MM.1S (cell line): Measurements from ENCODE around the gene ANXA6.

ENCODE experiments used
- DNase-seq: peaks from one replicate; pipeline ENCODE4 v3.0.0-alpha.2; 2015
- H2AFZ ChIP-seq: fragments of 300-600 bp; sonication (generic); 2 replicates; pipeline ENCODE4 v1.6.0; 2016; ENCODE audit warnings: antibody characterized with exemption, low read length
- H3F3A ChIP-seq: fragments of 300-600 bp; sonication (generic); 2 replicates; pipeline ENCODE4 v1.6.1; 2016; ENCODE audit warnings: mild to moderate bottlenecking, antibody characterized with exemption, low read length, moderate library complexity, mixed read lengths; ENCODE audit not compliant: insufficient read depth
- H3K27ac ChIP-seq: fragments of 300-600 bp; sonication (generic); 2 replicates; pipeline ENCODE4 v1.5.1; 2016; ENCODE audit warnings: mild to moderate bottlenecking, low read length
- H3K27me3 ChIP-seq: fragments of 300-600 bp; sonication (generic); replicated peaks from 2 replicates; pipeline ENCODE4 v1.6.0; 2016; ENCODE audit warnings: low read length; ENCODE audit not compliant: insufficient read depth
- H3K36me3 ChIP-seq: fragments of 300-600 bp; sonication (generic); replicated peaks from 2 replicates; pipeline ENCODE4 v1.6.1; 2016; ENCODE audit warnings: mild to moderate bottlenecking, low read length, mixed read lengths; ENCODE audit not compliant: insufficient read depth
- H3K4me1 ChIP-seq: fragments of 300-600 bp; sonication (generic); 2 replicates; pipeline ENCODE4 v1.6.1; 2016; ENCODE audit warnings: low read length, mixed read lengths
- H3K4me2 ChIP-seq: fragments of 300-600 bp; sonication (generic); 2 replicates; pipeline ENCODE4 v1.6.0; 2016; ENCODE audit warnings: low read depth, low read length
- H3K4me3 ChIP-seq: fragments of 300-600 bp; sonication (generic); 2 replicates; pipeline ENCODE4 v1.5.1; 2016; ENCODE audit warnings: low read length, mixed read lengths
- H3K79me2 ChIP-seq: fragments of 300-600 bp; sonication (generic); 2 replicates; pipeline ENCODE4 v1.6.1; 2016; ENCODE audit warnings: mixed run types, low read length, mixed read lengths
- H3K9ac ChIP-seq: fragments of 300-600 bp; sonication (generic); 2 replicates; pipeline ENCODE4 v1.6.1; 2016; ENCODE audit warnings: low read length, mixed read lengths
- H3K9me2 ChIP-seq: fragments of 300-600 bp; sonication (generic); replicated peaks from 2 replicates; pipeline ENCODE4 v1.6.1; 2016; ENCODE audit warnings: mild to moderate bottlenecking, low read length, mixed read lengths; ENCODE audit not compliant: insufficient read depth
- H3K9me3 ChIP-seq: fragments of 300-600 bp; sonication (generic); replicated peaks from 2 replicates; pipeline ENCODE4 v1.6.1; 2016; ENCODE audit warnings: mild to moderate bottlenecking, low read length, mixed read lengths; ENCODE audit not compliant: insufficient read depth
- H4K20me1 ChIP-seq: fragments of 300-600 bp; sonication (generic); 2 replicates; pipeline ENCODE4 v1.6.1; 2016; ENCODE audit warnings: mild to moderate bottlenecking, low read length, moderate library complexity, mixed read lengths; ENCODE audit not compliant: insufficient read depth
- EZH2 ChIP-seq: fragments of 300-600 bp; sonication (generic); optimal IDR thresholded peaks from 2 replicates; pipeline ENCODE3; 2017; ENCODE audit warnings: low read depth, mild to moderate bottlenecking, antibody characterized with exemption, low read length, mixed read lengths
- EZH2phosphoT487 ChIP-seq: fragments of 300-600 bp; sonication (generic); IDR thresholded peaks from 2 replicates; pipeline ENCODE4 v1.6.1; 2018; ENCODE audit warnings: antibody characterized with exemption, low read length
- TF ChIP-seq, protein P1 (sequence below): fragments of 300-600 bp; sonication (generic); IDR thresholded peaks from 2 replicates; pipeline ENCODE4 v1.5.1; 2016; ENCODE audit warnings: antibody characterized with exemption, low read length, mixed read lengths

ANXA6 gene

GRCh38 chr5:151141535-151141934 lies 16.0 kb downstream of the ANXA6 start:
- no peak overlapping the region for H2AFZ ChIP-seq
- no peaks in the 10 kb centered on the region for H3K9me2 ChIP-seq
- no peaks in the 10 kb centered on the region for H3K9me3 ChIP-seq
- no peak for TF ChIP-seq EZH2
- TF ChIP-seq EZH2phosphoT487: no peak
- TF ChIP-seq, protein P1, sequence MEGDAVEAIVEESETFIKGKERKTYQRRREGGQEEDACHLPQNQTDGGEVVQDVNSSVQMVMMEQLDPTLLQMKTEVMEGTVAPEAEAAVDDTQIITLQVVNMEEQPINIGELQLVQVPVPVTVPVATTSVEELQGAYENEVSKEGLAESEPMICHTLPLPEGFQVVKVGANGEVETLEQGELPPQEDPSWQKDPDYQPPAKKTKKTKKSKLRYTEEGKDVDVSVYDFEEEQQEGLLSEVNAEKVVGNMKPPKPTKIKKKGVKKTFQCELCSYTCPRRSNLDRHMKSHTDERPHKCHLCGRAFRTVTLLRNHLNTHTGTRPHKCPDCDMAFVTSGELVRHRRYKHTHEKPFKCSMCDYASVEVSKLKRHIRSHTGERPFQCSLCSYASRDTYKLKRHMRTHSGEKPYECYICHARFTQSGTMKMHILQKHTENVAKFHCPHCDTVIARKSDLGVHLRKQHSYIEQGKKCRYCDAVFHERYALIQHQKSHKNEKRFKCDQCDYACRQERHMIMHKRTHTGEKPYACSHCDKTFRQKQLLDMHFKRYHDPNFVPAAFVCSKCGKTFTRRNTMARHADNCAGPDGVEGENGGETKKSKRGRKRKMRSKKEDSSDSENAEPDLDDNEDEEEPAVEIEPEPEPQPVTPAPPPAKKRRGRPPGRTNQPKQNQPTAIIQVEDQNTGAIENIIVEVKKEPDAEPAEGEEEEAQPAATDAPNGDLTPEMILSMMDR: no peak
- no peaks in the 10 kb centered on the region for H4K20me1 ChIP-seq
- H3K27me3 ChIP-seq: no peaks in the 10 kb centered on the region
- H3K4me2 ChIP-seq: peak overlapping the region; percentile 97
- peaks cover 31% of the 10 kb centered on the region for H3F3A ChIP-seq
- peak overlapping the region; percentile 93 for H3K9ac ChIP-seq
- H3K79me2 ChIP-seq: peaks cover 100% of the 10 kb centered on the region
- peak overlapping the region; percentile 75 for H3K4me3 ChIP-seq
- peak; percentile 97 for DNase-seq
- peaks cover 16% of the 10 kb centered on the region for H3K36me3 ChIP-seq
- peak overlapping the region; percentile 86 for H3K27ac ChIP-seq
- peaks cover 88% of the 10 kb centered on the region for H3K4me1 ChIP-seq

DNA sequence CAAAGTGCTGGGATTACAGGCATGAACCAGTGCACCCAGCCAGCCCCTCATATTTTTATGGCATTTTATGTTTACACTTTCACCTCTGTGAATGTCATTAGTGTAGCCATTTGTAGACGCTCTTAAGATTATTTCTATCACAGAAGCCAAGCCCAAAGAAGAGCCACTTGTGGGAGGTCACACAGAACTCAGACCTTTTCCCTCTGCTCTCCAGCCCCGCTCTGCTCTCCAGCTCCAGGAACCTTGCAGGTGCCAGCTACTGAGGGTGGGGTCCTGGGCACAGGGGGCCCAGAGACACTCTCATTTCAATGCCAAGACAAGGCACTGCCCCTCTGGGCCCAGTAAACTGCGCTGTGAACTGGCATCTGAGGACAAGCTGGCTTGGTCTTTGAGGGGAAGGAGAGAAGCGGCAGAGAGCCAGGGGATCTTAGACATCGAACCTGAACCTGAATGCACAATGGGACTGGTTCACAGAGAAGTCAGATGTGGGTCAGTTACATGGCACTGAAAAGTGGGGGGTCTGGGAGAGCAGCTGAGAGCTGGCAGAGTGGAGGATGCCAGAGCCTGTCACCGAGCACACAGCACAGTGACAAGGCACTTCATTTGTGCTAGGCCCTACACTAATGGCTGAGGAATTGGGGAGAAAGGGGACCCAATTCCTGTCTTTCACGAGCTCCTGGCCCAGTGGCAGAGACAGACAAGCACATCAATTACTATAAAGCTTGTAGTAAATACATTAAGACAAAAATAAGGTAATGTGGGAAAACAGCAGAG lies 16.7 kb downstream of the ANXA6 start:
- peaks cover 88% of the 10 kb centered on the region for H3K4me1 ChIP-seq
- peaks cover 100% of the 10 kb centered on the region for H3K79me2 ChIP-seq
- peak overlapping the region; percentile 97 for H3K4me2 ChIP-seq
- H2AFZ ChIP-seq: no peak overlapping the region
- H3K9me2 ChIP-seq: no peaks in the 10 kb centered on the region
- H3K9me3 ChIP-seq: no peaks in the 10 kb centered on the region
- H3K36me3 ChIP-seq: peaks cover 21% of the 10 kb centered on the region
- H4K20me1 ChIP-seq: no peaks in the 10 kb centered on the region
- TF ChIP-seq, protein P1: no peak
- TF ChIP-seq EZH2phosphoT487 (no peak), EZH2 (no peak)
- peak overlapping the region; percentile 93 for H3K9ac ChIP-seq
- peak; percentile 33 for DNase-seq
- peak overlapping the region; percentile 75 for H3K4me3 ChIP-seq
- peaks cover 26% of the 10 kb centered on the region for H3F3A ChIP-seq
- H3K27me3 ChIP-seq: no peaks in the 10 kb centered on the region
- peak overlapping the region; percentile 86 for H3K27ac ChIP-seq

DNA sequence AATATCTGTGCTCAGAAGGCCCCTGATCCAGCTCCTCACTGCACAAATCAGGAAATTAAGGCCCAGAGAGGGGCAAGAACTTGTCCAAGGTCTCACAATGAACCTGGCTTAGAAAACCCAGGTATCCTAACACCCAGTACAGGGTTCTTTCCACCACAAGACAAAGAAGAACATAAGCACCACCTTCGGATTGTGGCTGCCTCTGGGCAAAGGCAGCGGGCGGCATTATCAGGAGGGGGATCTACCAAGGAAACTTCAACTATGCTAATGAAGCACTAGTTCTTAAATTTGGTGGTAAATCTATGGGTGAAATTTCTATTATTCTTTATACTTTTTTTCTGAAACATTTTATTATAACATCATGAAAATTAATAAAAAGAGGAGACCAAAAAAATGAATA lies 17.9 kb downstream of the ANXA6 start:
- Histone ChIP-seq H3K79me2 (peaks cover 99% of the 10 kb centered on the region), H4K20me1 (no peaks in the 10 kb centered on the region), H3F3A (peaks cover 28% of the 10 kb centered on the region)

More for the DNA sequence above, 17.9 kb downstream of the ANXA6 start:
- Histone ChIP-seq H2AFZ (no peak overlapping the region), H3K4me1 (peaks cover 88% of the 10 kb centered on the region), H3K4me2 (peak overlapping the region; percentile 97; the same call in 1 of the 2 replicates), H3K27ac (no peak overlapping the region; the same call in 1 of the 2 replicates), H3K4me3 (no peak overlapping the region), H3K27me3 (no peaks in the 10 kb centered on the region), H3K9me3 (no peaks in the 10 kb centered on the region), H3K9ac (no peak overlapping the region), H3K9me2 (no peaks in the 10 kb centered on the region), H3K36me3 (peaks cover 26% of the 10 kb centered on the region)
- no peak for DNase-seq
- TF ChIP-seq EZH2phosphoT487 (no peak), EZH2 (no peak)
- TF ChIP-seq, protein P1: no peak
